Measurements from ENCODE around the gene PABPN1L. TPM values are rescaled to one million over a fixed set of nuclear protein-coding genes. Genes with fewer than 3 reads are reported as not detected.

The PABPN1L gene
- total RNA-seq, 1 experiment from 2014 or later: not detected

DNA sequence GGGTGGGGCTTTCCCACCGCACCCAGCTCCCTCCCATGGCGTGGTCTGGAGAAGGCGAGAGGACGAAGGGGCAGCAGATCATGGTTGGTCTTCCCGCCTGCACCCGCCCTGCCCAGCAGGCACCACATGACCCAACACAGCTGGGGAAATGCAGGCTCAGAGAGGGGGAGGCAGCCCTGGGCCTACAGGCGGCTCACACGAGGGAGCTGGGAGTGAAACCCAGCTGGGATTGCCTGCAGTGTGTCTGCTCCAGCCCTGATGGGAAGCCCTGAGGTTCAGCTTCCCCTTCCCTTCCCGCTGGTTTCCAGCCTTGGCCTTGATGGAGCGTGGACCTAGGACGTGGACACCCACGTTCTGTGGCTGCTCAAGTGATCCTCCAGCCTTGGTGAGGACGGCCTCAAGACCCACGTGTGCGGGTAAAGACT lies 20.0 kb upstream of the PABPN1L start:
- Mint-ChIP-seq H3K27ac (no peak overlapping the region), H3K9me3 (peaks cover 0 to 8% of the 10 kb centered on the region in 2 experiments; a peak in 4 of 5 replicates), H3K36me3 (ENCODE audit: insufficient read depth in 1 of 3, low read depth in 3 of 3) (no peaks in the 10 kb centered on the region), H3K27me3 (ENCODE audit: low read depth) (peaks cover 11% of the 10 kb centered on the region), H3K4me1 (peaks cover 0 to 4% of the 10 kb centered on the region in 2 experiments; a peak in 1 of 4 replicates), H3K4me3 (no peak overlapping the region)
- Histone ChIP-seq H3K14ac (ENCODE audit: insufficient read depth, low read length) (no peak overlapping the region), H3K79me1 (ENCODE audit: insufficient read depth, low read depth, low read length, poor library complexity, severe bottlenecking) (no peaks in the 10 kb centered on the region), H3K9me3 (ENCODE audit: control insufficient read depth, low read depth, low read length) (no peaks in the 10 kb centered on the region), H3K4me1 (ENCODE audit: insufficient read depth, low read length) (no peaks in the 10 kb centered on the region), H3T11ph (ENCODE audit: low read length) (no peak overlapping the region), H2BK15ac (ENCODE audit: low read depth, low read length) (no peak overlapping the region), H4K8ac (replicated peaks; ENCODE audit: insufficient read length, low read depth, low read length) (no peak overlapping the region), H4K20me1 (ENCODE audit: control insufficient read depth, insufficient read depth, insufficient read length) (no peaks in the 10 kb centered on the region), H3K23ac (ENCODE audit: insufficient read length, low read depth, low read length) (no peak overlapping the region), H4K91ac (ENCODE audit: insufficient read length, low read depth, low read length) (no peak overlapping the region), H4K5ac (ENCODE audit: insufficient read length, low read depth, low read length) (no peak overlapping the region), H3K9ac (ENCODE audit: extremely low read depth, insufficient read length, low read length) (no peak overlapping the region), H3K23me2 (ENCODE audit: insufficient read length, low read depth, low read length, poor library complexity, severe bottlenecking) (no peaks in the 10 kb centered on the region), H3K27ac (ENCODE audit: insufficient read length, low read depth, low read length) (no peak overlapping the region), H3K4me2 (ENCODE audit: insufficient read depth, insufficient read length, low read length) (no peak overlapping the region), H2AK5ac (ENCODE audit: insufficient read length, low read length) (no peak overlapping the region), H2BK20ac (ENCODE audit: low read depth, low read length, poor library complexity, severe bottlenecking) (no peak overlapping the region), H3K4ac (ENCODE audit: low read depth, low read length) (no peak overlapping the region), H3K79me2 (ENCODE audit: insufficient read depth, low read length) (no peaks in the 10 kb centered on the region), H3K27me3 (ENCODE audit: insufficient read depth, low read length) (no peaks in the 10 kb centered on the region), H3K18ac (ENCODE audit: insufficient read length, low read depth, low read length) (no peak overlapping the region), H2BK120ac (ENCODE audit: low read depth, low read length, poor library complexity, severe bottlenecking) (no peak overlapping the region), H3K56ac (ENCODE audit: insufficient read length, low read depth, low read length) (no peak overlapping the region), H2AFZ (ENCODE audit: low read length) (no peak overlapping the region), H2BK12ac (ENCODE audit: insufficient read length, low read depth, low read length) (no peak overlapping the region), H2BK5ac (ENCODE audit: insufficient read length, low read length) (no peak overlapping the region)
- WGBS (ENCODE audit: extremely low coverage, insufficient read length, low lambda C conversion rate): no CpG with 5 or more reads among the region's 15 CpGs
- no peak for DNase-seq
- TF ChIP-seq, protein P1, sequence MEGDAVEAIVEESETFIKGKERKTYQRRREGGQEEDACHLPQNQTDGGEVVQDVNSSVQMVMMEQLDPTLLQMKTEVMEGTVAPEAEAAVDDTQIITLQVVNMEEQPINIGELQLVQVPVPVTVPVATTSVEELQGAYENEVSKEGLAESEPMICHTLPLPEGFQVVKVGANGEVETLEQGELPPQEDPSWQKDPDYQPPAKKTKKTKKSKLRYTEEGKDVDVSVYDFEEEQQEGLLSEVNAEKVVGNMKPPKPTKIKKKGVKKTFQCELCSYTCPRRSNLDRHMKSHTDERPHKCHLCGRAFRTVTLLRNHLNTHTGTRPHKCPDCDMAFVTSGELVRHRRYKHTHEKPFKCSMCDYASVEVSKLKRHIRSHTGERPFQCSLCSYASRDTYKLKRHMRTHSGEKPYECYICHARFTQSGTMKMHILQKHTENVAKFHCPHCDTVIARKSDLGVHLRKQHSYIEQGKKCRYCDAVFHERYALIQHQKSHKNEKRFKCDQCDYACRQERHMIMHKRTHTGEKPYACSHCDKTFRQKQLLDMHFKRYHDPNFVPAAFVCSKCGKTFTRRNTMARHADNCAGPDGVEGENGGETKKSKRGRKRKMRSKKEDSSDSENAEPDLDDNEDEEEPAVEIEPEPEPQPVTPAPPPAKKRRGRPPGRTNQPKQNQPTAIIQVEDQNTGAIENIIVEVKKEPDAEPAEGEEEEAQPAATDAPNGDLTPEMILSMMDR (conservative IDR thresholded peaks at IDR 0.05): no peak
